GM19239 (cell line): ENCODE data around the gene FLRT1.

Experiments used
- DNase-seq: peaks from one replicate; pipeline ENCODE4 v3.0.0; 2011; ENCODE audit warnings: low spot score; ENCODE audit not compliant: insufficient read length
- FAIRE-seq: peaks from 2 replicates; lab custom pipeline; 2011; peaks lifted over from hg19 to GRCh38; lab: Jason Lieb, UNC

The FLRT1 gene

GRCh38 chr11:64083398-64084080, 47.8 kb downstream of the FLRT1 start:
- FAIRE-seq (no peak), DNase-seq (no peak)

- DNase-seq (no peak), FAIRE-seq (no peak)
Observed at GRCh38 chr11:64084146-64084950, 48.6 kb downstream of the FLRT1 start.

GRCh38 chr11:64084951-64085710, 49.4 kb downstream of the FLRT1 start:
- DNase-seq: no peak

More at GRCh38 chr11:64084951-64085710, 49.4 kb downstream of the FLRT1 start:
- no peak for FAIRE-seq
